Camera-type eye (tissue), 1 donor: ENCODE data around the gene ALDH3B2. TPM values are rescaled to one million over a fixed set of nuclear protein-coding genes. Genes with fewer than 3 reads are reported as not detected.

ENCODE experiments used
- total RNA-seq: library from RNA; depleted of rRNA; stranded (reverse); fragments of >200 nt; gene quantifications from one replicate; pipeline ENCODE4 v1.2.3, GENCODE V29; 2014

The ALDH3B2 gene
- 0.55 TPM for total RNA-seq

DNA sequence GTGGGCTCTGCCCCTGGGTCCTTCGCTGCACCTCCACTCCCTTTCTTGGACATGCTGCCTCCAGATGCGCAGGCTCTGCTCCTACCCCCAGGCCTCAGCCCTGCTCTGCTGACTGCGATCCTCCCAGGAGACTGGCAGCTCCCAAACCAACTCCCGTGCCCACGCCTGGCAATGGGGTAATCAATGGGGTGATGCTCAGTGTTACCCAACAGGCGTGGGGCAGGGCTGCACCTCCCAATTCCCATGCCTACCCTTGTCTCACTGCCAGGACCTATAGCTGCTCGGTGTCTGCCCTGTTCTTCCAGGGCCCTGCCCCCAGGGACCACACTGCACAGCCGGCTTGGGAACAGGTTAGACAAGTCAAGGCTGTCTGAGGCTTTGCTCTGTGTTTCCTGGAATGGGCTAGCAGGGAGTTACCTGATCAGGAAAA is at the start of gene ALDH3B2:
ALDH3B2 (minus strand) TSS at position 182 of the 430 bp plus-strand sequence. CDS start 7,688 bp downstream, outside the sequence.

DNA sequence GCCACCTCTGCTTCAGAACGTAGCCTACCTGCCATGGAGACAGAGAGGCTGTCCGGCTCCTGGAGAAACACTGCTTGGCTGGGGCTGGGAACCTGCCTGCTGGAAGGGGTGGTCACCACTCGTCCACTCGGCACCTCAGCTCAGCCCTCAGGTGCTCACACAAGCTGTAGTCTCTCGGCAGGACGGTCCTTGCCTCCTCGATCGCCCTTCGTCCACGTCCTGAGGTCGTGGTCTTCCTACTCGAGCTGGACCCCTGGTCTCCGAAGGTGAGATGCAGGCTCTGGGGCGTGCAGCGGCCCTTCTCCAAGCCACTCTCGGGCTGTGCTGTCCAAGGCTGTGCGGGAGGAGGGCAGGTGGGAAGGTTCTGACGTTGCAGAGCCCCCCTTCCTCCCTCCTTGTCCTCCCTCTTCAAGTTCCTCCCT is 35.0 kb downstream of the ALDH3B2 start, which contains the start of gene TBX10:
TBX10 (minus strand) TSS at position 326 of the 422 bp plus-strand sequence; CDS start at position 35, 291 bp downstream.

DNA sequence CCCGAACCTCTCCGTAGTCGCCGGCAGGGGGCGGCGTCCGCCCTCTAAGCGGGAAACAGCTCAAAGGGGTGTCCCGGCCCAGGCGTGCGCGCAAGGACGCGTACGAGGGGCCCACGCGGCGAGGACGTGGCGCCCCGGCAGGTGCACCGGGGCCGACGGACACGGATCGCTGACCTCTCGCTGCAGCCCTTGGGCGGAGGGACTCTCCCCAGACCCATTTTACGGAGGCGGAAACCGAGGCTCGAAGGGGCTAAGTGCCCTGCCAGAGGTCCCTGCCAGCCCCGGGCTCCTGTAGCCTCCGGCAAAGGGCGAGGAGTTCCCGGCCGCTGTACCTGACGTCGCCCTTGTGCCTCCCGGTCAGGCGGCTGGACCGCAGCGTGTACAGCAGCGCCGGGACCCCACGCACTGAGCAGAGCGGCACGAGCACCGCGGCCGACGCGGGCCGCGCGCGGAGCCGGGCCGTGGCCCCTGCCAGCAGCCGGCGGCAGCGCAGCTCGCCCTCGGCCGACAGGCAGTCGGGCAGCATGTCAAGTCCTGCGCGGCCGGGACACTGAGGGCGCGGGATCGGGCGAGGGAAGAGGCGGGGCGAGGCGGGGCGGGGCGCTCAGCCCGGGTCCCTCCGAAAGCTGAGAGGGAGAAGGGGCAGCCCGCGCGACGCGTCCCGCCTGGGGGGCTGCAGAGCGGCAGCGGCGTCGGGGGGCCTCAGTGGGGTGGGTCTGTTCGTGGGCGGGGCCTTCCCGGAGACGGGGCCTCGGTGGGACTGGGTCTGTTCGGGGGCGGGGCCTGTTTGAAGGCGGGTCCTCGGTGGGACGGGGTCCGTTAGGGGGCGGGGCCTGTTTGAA is 44.8 kb downstream of the ALDH3B2 start, which contains the start of gene NUDT8:
NUDT8 (minus strand) TSS at position 552 of the 842 bp plus-strand sequence; CDS start at position 526, 26 bp downstream.

Other genes with a start within 250 kb of the ALDH3B2 start
- 41.7 TPM for gene RPS6KB2, start 246.1 kb downstream of the ALDH3B2 start, total RNA-seq
- 0.71 TPM for gene PTPRCAP, start 236.9 kb downstream of the ALDH3B2 start, total RNA-seq
- 55.3 TPM for gene CORO1B, start 231.1 kb downstream of the ALDH3B2 start, total RNA-seq
- not detected for gene GPR152, start 221.9 kb downstream of the ALDH3B2 start, total RNA-seq
- gene CABP4, start 219.3 kb downstream of the ALDH3B2 start, total RNA-seq, result 6.3 TPM
- 73.1 TPM for gene TMEM134, start 205.4 kb downstream of the ALDH3B2 start, total RNA-seq
- 49.3 TPM for gene AIP, start 191.6 kb downstream of the ALDH3B2 start, total RNA-seq
- gene PITPNM1, start 169.3 kb downstream of the ALDH3B2 start, total RNA-seq, result 79.8 TPM
- gene CDK2AP2, start 166.5 kb downstream of the ALDH3B2 start, total RNA-seq, result 13.1 TPM
- gene CABP2, start 151.2 kb downstream of the ALDH3B2 start, total RNA-seq, result 5.6 TPM
- 417 TPM for gene GSTP1, start 90.8 kb downstream of the ALDH3B2 start, total RNA-seq
- 186 TPM for gene NDUFV1, start 67.7 kb downstream of the ALDH3B2 start, total RNA-seq
- 3.7 TPM for gene NUDT8, start 44.7 kb downstream of the ALDH3B2 start, total RNA-seq
- gene TBX10, start 34.9 kb downstream of the ALDH3B2 start, total RNA-seq, result not detected
- gene ACY3, start 23.9 kb downstream of the ALDH3B2 start, total RNA-seq, result not detected